NCI-H748 (cell line): ENCODE measurements around the gene ALDH1L2.

Experiments used
- DNase-seq: peaks from one replicate; lab custom pipeline; 2025; ENCODE audit not compliant: unreplicated experiment; lab: John Stamatoyannopoulos, UW

The ALDH1L2 gene

DNA sequence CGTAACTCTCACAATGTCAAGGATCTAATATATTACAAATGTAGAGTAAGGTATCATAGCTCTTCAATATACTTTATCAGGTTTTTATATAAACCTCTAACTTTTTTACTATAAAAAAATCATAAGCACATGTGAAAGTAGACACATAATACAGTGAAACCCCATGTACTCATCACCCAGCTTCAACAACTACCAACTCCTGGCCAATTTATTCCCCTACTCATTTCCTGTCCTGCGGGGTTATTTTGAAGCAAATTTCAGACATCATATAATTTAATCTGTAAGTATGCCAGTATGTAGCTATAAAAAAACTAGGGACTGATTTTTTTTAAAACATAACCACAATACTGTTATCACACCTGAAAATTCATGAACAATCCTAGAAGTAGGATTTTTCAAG, 50.4 kb downstream of the ALDH1L2 start:
- no peak for DNase-seq

DNA sequence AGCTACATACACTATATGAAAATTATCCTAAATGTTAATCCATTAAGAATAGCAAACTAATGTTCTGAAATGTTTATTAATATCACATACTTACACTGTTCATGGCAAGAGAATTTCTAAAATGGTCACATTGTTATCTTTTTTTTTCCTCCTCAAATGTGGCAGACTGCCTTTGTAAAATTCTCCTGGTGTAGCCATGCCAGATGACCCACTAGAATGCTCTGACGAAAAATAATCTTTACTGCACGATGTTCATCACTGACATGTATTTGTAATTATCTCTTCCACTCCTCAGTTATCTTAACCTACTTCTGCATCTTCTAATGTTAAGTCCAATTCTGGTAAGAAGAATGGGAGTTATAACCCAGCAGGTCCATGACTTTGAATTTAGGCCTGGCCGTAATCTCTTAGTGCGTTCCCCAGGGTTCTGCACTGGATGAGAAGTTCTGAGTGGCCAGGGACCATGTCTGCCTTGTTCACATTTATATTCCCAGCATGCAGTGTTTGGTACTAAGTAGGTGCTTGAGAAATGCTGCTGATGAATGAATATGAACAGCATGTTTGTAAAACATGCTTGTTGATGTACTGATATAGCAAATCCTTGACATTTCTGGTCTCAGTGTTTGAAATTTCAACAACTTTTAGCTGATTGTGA, 51.4 kb downstream of the ALDH1L2 start:
- DNase-seq = no peak

DNA sequence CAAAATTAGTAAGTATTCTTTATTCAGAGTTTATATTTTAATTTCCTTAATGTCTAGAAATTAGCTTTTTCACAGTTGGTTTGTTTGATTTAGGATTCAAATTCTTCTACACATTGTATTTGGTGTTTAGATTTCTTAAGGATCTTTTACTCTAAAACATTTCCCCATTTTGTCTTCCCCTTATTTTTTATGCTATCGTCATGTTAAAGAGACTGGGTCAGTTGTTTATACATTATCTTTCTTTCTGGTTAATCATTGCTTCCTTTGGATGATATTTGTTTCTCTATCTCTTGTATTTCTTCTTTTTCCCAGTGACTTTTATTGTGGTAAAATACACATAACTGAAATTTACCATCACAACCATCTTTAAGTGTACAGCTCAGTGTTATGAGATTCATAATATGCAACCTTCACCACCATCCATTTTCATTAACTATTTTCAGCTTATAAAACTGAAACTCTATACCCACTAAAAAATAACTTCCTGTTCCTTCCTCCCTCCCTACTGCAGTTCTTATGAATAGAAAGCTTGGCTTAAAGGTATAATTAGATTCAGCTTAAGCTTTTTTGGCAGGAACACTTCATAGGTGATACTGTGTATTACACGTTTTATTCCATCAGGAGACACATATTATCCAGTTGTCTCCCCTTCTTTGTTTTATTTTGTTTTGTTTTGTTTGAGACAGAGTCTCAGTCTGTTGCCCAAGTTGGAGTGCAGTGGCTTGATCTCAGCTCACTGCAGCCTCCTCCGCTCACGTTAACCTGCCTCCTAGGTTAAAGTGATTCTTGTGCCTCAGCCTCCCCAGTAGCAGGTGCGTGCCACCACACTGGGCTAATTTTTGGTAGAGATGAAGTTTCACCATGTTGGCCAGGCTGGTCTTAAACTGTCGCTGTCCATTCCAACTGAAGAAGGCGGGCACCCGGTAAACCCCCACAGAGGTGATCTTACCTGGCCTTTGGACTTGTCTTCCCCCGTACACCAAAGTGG, 53.1 kb downstream of the ALDH1L2 start:
- DNase-seq = peak; percentile 9

DNA sequence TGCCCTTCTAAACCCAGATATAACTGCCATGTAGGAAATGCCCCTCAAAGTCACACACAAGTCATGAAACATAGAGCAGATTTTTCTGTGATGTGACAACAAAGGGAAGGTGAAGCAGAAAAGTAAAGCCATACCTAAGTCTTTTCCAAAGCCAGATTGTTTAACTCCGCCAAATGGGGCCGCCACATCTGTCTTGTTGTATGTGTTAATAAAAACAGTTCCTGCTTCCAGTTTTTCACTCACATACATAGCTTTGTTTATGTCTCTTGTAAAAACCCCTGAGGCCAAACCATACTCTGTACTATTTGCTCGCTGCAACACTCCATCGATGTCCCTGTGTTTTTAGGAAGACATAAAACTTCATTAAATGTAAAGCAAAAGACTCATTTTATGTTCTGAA, 57.8 kb downstream of the ALDH1L2 start:
- DNase-seq = peak; percentile 24

DNA sequence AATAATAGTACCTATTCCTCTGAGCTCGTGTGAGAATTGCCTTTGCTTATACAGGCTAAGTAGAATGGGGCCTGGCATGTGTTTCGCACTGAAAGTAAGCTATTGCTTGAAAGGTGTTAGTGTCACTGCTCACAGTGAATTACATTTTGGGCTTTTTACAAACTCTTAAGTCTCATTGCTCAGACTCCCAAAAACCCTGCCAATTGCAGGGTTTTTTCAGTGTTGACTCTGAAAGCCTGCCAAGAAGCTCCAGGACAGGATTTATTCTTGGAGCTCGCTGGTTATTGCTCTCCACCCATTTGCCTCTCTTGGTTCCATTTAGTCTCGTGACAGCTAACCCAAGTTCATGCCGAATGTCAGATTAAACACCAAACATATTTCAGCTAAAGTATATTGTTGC, 58.4 kb downstream of the ALDH1L2 start:
- DNase-seq = no peak

DNA sequence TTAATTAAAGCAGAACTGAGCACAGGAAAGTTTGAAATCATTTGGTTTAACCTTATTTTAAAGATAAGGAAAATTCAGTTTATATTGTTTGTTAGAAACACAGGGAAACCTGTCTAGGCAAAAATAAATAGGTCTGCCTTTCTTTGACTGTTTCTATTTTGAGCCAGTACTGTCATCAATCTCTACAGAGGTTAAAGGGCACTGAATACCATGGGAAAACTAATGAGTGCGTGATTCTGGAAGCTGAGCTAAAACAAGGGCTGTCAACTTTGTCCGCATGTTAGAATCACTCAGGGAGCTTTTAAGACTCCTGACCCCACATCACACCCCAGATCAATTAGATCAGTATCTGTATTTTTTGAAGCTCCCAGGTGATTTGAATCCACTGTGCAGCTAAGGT, 59.3 kb downstream of the ALDH1L2 start:
- DNase-seq = no peak

DNA sequence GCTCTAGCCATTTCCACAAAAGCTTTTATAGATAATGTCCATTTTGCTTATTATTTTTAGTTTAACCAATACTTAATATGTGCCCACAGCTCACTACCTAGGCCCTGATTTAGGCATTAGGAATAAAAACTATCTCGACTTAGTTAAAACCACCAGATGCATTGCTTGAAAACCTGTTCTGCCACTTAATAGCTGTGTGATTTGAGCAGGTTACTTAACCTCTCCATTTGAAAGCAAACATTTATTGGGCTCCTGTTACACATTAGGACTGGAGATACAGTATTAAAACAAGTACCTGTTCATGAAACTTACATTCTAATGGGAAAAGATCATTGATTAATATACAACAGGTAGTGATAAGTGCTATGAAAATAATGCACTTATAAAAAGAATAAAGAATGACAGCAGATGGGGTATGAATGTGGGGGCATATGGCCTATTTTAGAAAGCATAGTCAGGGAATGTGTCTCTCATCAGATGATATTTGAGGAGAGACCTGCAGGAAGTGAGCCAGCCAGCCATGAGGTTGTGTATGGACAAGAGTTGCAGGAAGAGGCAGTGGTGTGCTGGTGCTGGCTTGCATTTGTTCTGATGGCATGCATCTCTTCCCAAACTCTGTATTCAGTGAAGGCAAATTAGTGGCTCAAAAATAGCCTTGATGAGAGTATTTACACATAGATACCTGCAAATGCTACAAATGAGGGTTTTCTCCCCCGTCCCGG, 63.9 kb downstream of the ALDH1L2 start:
- DNase-seq = peak; percentile 87

DNA sequence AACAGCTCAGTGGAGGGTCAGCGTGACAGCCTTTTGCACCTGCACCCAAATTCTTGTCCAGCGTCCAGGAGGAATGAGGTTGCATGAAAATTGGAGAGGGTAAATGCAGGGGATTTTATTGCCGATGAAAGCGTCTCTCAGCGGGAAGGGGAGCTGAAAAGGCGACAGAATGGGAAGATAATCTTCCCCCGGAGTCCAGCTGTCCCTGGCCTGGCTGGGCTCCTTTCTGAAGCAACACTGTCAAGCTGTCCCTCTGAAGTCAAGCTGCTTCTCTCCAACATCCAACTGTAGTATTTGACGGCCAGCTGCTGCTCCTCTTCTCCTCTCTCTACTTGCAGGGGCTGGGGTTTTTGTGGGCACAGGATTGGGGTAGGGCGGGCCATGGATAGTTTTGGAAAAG, 65.5 kb downstream of the ALDH1L2 start:
- no peak for DNase-seq

DNA sequence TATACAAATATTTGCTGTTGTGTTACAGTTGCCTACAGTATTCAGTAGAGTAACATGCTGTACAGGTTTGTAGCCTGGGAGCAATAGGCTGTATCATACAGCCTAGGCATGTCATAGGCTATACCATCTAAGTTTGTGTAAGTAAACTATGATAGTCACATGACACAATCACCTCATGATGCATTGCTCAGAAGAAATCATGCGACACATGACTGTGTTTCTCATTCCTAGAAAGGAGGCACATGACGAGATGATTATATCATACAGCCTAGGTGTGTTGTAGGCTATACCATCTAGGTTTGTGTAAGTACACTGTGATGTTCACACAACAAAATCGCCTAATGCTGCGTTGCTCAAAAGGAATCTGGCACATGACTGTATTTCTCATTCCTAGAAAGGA, 66.2 kb downstream of the ALDH1L2 start:
- no peak for DNase-seq

DNA sequence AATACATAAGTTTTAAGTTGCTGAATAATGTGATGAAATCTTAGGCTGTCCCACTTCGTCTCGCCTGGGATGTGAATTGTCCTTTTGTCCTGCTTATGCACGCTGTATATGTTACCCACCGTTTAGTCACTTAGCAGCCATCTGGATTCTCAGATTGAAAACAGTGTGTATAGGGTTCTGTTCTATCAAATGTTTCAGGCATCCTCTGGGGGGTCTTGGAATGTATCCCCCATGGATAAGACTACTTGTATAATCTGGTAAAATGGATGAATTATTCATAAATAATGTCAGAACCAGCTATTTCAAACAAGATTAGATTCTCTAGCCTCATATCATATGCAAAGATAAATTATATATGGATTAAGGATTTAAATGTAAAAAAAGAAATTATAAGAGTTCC, 68.7 kb downstream of the ALDH1L2 start:
- DNase-seq = no peak

DNA sequence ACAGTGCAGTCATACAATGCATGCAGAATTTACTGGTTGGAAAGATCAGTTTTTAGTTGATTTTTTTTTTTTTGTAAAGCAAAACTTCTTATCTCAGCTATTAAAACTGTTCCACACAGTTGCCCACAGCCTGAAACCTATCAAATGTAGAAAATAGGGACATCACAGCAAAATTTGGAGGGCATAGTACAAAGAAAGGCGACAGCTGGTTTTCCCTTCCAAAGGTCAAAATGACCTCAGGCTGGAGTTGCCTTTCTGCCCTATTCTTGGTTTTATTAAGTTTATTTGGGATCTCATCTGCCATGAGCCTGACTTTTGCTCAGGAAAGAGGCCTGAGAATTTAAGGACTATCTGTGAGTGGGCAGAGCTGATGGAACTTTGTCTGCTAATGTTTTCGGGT, 69.7 kb downstream of the ALDH1L2 start:
- no peak for DNase-seq

DNA sequence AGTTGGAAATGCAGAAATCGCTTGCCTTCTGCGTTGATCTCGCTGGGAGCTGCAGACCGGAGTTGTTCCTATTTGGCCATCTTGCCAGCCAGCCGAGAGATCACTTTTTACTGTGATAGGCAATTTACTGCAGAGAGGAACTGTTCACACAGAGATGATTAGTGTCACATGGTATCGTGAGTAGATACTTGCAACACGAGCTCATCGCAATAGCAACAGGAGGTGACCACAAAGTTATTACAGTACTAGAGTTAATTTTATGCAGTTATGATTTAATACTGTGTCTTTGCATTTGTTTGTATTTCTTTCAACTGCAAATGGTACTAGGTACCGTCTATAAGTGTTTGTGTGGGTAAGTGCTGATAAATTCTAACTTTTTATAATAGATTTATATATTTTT, 70.4 kb downstream of the ALDH1L2 start:
- no peak for DNase-seq

DNA sequence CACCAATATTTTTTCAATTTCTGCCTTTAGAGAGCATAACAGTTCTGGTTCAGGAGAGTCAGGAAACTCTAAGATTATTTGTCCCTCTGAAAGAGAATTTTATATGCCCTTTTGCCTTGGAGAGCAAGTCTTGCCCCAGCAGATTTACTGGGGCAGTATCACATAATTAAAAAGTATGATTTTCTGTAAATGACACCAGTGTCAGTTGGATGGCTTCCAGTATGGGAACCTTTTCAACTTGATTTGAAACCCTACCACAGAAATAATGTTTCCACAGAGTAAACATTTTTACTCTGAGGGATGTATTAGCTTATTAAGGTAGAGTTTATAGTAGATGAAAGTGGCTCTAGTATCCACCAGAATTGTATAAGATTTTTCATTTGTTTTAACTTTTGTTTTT, 82.8 kb downstream of the ALDH1L2 start:
- DNase-seq = no peak

DNA sequence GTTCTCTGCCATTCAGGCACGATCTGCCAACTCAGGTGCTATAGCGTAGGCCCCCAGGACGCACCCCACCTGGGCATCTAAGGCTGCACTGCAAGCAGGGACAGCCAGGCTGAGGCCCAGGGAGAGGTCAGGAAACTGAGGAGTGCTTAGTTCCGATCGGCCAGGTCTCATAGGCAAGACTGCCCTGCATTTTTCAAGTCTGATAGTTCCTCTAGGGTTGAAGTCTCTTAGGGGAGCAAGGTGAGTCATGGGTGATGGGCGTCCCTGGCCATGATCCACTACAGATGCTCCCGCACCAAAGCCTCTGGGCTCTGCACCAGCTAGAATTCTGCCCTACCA, 84.9 kb downstream of the ALDH1L2 start:
- no peak for DNase-seq

DNA sequence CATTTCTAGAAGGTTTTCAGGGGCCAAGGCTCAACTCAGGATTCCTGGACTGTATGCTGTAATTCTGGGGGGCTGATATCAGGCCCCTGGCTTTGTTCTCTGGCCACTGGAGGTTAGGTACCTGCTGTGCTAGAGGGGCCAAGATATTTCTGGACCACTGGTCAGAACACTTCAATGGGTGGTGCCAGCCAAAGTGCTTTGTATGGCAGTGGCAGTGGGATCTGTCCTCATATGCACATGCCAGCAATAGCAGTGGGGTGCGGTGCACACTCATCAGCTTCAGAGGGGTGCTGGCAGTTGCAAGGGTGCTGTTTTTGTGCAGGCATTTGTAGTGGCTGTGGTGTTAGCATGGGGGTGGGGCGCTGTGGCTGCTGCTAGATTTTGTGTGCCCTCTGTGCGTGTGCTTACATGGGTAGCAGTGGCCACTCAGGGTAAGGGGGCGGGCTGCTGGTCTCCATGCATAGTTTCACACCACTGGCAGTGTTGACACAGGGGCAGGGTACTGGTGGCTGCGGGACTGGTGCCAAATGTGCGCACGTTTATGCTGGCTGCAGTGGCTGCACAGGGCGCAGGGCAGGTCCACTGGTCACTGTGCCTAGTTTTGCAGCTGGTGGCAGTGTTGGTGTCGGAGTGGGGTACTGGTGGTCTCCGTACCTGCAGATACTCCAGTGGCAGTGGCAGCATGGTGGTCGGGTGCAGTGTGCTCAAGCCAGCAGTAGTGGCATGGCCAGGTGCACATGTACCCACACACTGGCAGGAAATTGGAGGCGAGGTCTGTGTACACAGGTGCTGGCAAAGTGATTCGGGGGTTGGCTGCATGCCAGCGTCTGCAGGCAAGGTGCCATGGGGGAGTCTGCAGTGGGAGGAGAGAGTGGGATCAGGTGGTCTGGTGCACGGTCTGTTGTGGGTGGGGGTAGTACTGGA, 85.6 kb downstream of the ALDH1L2 start:
- peak; percentile 98 for DNase-seq

DNA sequence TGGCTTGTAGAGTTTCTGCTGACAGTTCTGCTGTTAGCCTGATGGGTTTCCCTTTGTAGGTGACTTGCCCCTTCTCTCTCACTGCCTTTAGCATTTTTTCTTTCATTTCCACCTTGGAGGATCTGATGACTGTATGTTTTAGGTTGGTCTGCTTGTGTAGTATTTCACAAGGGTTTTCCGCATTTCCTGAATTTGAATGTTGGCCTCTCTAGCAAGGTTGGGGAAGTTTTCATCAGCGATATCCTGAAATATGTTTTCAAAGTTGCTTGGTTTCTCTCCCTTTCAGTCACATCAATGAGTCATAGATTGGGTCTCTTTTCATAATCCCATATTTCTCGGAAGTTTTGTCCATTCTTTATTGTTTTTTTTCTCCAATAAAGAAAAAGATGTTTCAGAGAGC, 86.7 kb downstream of the ALDH1L2 start:
- no peak for DNase-seq

DNA sequence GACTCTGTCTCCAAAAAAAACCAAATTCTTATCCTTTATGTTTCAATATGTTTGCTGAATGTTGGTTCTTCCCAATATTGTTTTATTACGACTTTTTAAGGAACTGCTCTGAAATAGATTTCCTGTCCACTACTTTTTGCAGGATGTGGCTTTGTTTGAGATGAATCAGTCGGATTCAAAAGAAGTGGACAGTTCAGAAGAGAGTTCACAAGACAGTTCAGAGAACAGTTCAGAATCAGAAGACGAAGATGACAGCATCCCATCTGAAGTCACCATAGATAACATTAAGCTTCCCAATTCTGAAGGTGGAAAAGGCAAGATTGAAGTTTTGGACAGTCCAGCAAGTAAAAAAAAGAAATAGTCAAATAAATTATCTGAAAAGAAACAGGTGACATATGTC, 89.9 kb downstream of the ALDH1L2 start:
- no peak for DNase-seq

DNA sequence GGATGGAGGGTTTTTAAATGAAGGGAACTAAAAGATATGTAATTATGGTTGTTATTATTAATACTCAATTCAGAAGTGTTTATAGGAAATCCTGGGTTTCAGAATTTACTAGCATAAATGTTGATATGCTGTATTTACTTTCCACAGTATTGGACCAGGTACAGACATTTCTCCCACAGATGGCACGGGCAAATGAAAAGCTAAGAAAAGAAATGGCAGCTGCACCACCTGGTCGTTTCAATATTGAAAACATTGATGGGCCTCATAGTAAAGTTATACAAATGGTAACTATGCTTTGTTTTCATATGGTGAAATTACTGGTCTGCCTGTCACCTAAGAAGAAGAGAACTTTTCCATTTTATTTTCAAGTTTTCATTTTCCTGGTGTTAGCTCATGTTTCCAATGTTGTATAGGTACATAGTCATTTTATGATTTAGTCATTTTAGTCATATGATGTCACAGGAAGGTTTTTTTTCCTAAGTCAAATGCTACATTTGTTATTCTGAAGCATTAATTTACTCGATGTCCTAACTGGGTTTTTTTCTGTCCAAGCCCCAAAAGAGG, 92.6 kb downstream of the ALDH1L2 start:
- DNase-seq = no peak

DNA sequence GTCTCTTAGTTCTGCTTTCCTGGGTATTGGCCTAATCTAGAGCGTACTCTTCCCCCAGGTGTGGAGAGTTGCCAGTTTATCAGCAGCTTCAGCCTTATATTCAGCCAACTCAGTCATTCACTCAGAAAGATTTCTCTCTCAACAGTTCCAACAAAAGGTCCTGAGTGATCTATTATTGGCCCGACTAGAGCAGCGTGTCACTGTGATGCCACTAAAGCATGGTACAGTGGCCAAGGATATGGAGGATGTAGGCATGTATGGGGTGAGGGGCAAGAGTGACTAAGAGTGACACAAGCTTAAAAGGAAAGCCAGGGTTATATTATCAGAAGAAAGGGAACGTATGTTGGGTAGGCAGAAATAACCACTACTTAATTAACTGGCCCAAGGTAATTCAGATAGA, 93.3 kb downstream of the ALDH1L2 start:
- no peak for DNase-seq
